ENCODE data around the gene SHISA2.
A peak's percentile ranks its signal among the peaks of the same experiment; 100 is the strongest.

Gene SHISA2

GRCh38 chr13:26061256-26061655, 9.4 kb upstream of the SHISA2 start:
- Histone ChIP-seq H3K9me3 (ENCODE audit: control insufficient read depth, insufficient read depth, low read depth, low read length) (no peaks in the 10 kb centered on the region), H3K36me3 (ENCODE audit: control insufficient read depth in 2 of 2, insufficient read depth in 1 of 2, low read length in 2 of 2) (no peaks in the 10 kb centered on the region), H3K4me1 (ENCODE audit: control insufficient read depth, insufficient read depth, low read length) (no peaks in the 10 kb centered on the region), H3K27ac (ENCODE audit: extremely low read depth, low read depth, low read length) (no peak overlapping the region), H3K4me3 (ENCODE audit: low read depth, low read length) (no peak overlapping the region)
- POLR2A ChIA-PET = no interaction called here
- CTCF ChIA-PET = interaction anchor here (1.2 kb wide), 1 partner anchor 487 kb away, joined by 9 read pairs; no protein-coding TSS in a partner anchor
- TF ChIP-seq ZNF362 (tag by site-specific recombination; IDR thresholded peaks at IDR 0.05) (no peak), OSR2 (tag by site-specific recombination; IDR thresholded peaks at IDR 0.05) (peak; percentile 11; the same call in 1 of the 2 replicates), ZNF292 (tag by site-specific recombination; IDR thresholded peaks at IDR 0.05; ENCODE audit: borderline replicate concordance, low read depth) (no peak), GFI1B (tag by site-specific recombination; IDR thresholded peaks at IDR 0.05) (0 out of 2 replicates have a peak, but pooled peaks have one; percentile 11), ZSCAN30 (tag by site-specific recombination; IDR thresholded peaks at IDR 0.05) (peak; percentile 50; the same call in 1 of the 2 replicates), ZNF768 (tag by site-specific recombination; IDR thresholded peaks at IDR 0.05) (no peak), ZEB2 (tag by site-specific recombination; IDR thresholded peaks at IDR 0.05) (no peak), ZBTB20 (tag by site-specific recombination; IDR thresholded peaks at IDR 0.05) (no peak), WT1 (tag by site-specific recombination; IDR thresholded peaks at IDR 0.05) (no peak), ZNF776 (tag by site-specific recombination; IDR thresholded peaks at IDR 0.05; ENCODE audit: borderline replicate concordance) (no peak), ZNF10 (tag by site-specific recombination; IDR thresholded peaks at IDR 0.05) (no peak), ZNF624 (tag by site-specific recombination; IDR thresholded peaks at IDR 0.05) (no peak), ZNF571 (tag by site-specific recombination; IDR thresholded peaks at IDR 0.05) (no peak), ZNF621 (tag by site-specific recombination; IDR thresholded peaks at IDR 0.05) (no peak), KLF8 (tag by site-specific recombination; IDR thresholded peaks at IDR 0.05) (no peak), ZNF510 (tag by site-specific recombination; IDR thresholded peaks at IDR 0.05; ENCODE audit: insufficient replicate concordance) (no peak), ATF2 (tag by site-specific recombination; IDR thresholded peaks at IDR 0.05; ENCODE audit: low read depth) (no peak), ZNF600 (tag by site-specific recombination; IDR thresholded peaks at IDR 0.05) (no peak), ZNF391 (tag by site-specific recombination; IDR thresholded peaks at IDR 0.05; ENCODE audit: borderline replicate concordance, low read depth) (no peak), BCL11B (tag by site-specific recombination; IDR thresholded peaks at IDR 0.05; ENCODE audit: low read depth) (no peak), GLI4 (tag by site-specific recombination; IDR thresholded peaks at IDR 0.05) (no peak), ZNF670 (tag by site-specific recombination; IDR thresholded peaks at IDR 0.05; ENCODE audit: low read depth) (no peak), ZNF585B (tag by site-specific recombination; IDR thresholded peaks at IDR 0.05) (no peak), ZNF664 (tag by site-specific recombination; IDR thresholded peaks at IDR 0.05) (peak; percentile 69), ZNF658 (tag by site-specific recombination; IDR thresholded peaks at IDR 0.05) (no peak)
- TF ChIP-seq, protein P1, sequence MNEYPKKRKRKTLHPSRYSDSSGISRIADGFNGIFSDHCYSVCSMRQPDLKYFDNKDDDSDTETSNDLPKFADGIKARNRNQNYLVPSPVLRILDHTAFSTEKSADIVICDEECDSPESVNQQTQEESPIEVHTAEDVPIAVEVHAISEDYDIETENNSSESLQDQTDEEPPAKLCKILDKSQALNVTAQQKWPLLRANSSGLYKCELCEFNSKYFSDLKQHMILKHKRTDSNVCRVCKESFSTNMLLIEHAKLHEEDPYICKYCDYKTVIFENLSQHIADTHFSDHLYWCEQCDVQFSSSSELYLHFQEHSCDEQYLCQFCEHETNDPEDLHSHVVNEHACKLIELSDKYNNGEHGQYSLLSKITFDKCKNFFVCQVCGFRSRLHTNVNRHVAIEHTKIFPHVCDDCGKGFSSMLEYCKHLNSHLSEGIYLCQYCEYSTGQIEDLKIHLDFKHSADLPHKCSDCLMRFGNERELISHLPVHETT (tag by site-specific recombination; IDR thresholded peaks at IDR 0.05) = no peak
- TF ChIP-seq, protein P2, sequence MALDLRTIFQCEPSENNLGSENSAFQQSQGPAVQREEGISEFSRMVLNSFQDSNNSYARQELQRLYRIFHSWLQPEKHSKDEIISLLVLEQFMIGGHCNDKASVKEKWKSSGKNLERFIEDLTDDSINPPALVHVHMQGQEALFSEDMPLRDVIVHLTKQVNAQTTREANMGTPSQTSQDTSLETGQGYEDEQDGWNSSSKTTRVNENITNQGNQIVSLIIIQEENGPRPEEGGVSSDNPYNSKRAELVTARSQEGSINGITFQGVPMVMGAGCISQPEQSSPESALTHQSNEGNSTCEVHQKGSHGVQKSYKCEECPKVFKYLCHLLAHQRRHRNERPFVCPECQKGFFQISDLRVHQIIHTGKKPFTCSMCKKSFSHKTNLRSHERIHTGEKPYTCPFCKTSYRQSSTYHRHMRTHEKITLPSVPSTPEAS (tag by site-specific recombination; IDR thresholded peaks at IDR 0.05) = no peak
- TF ChIP-seq, protein P3, sequence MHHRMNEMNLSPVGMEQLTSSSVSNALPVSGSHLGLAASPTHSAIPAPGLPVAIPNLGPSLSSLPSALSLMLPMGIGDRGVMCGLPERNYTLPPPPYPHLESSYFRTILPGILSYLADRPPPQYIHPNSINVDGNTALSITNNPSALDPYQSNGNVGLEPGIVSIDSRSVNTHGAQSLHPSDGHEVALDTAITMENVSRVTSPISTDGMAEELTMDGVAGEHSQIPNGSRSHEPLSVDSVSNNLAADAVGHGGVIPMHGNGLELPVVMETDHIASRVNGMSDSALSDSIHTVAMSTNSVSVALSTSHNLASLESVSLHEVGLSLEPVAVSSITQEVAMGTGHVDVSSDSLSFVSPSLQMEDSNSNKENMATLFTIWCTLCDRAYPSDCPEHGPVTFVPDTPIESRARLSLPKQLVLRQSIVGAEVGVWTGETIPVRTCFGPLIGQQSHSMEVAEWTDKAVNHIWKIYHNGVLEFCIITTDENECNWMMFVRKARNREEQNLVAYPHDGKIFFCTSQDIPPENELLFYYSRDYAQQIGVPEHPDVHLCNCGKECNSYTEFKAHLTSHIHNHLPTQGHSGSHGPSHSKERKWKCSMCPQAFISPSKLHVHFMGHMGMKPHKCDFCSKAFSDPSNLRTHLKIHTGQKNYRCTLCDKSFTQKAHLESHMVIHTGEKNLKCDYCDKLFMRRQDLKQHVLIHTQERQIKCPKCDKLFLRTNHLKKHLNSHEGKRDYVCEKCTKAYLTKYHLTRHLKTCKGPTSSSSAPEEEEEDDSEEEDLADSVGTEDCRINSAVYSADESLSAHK (tag by site-specific recombination; IDR thresholded peaks at IDR 0.05) = no peak
- TF ChIP-seq, protein P4, sequence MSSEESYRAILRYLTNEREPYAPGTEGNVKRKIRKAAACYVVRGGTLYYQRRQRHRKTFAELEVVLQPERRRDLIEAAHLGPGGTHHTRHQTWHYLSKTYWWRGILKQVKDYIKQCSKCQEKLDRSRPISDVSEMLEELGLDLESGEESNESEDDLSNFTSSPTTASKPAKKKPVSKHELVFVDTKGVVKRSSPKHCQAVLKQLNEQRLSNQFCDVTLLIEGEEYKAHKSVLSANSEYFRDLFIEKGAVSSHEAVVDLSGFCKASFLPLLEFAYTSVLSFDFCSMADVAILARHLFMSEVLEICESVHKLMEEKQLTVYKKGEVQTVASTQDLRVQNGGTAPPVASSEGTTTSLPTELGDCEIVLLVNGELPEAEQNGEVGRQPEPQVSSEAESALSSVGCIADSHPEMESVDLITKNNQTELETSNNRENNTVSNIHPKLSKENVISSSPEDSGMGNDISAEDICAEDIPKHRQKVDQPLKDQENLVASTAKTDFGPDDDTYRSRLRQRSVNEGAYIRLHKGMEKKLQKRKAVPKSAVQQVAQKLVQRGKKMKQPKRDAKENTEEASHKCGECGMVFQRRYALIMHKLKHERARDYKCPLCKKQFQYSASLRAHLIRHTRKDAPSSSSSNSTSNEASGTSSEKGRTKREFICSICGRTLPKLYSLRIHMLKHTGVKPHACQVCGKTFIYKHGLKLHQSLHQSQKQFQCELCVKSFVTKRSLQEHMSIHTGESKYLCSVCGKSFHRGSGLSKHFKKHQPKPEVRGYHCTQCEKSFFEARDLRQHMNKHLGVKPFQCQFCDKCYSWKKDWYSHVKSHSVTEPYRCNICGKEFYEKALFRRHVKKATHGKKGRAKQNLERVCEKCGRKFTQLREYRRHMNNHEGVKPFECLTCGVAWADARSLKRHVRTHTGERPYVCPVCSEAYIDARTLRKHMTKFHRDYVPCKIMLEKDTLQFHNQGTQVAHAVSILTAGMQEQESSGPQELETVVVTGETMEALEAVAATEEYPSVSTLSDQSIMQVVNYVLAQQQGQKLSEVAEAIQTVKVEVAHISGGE (tag by site-specific recombination; conservative IDR thresholded peaks at IDR 0.05; ENCODE audit: low read depth) = no peak

Measured in HEK293 (cell line).